Peyer's patch (tissue), 4 donors: ENCODE data around the gene DGKI.

Experiments used
- POLR2A ChIP-seq, 2 donors: fragments of 450-650 bp; IDR thresholded peaks; one replicate each; pipeline ENCODE4 v1.5.1; 2017; ENCODE audit warnings: antibody characterized with exemption in 2 of 2, mild to moderate bottlenecking in 2 of 2, moderate library complexity in 2 of 2
- TF ChIP-seq, protein P1 (sequence below), 6 experiments: fragments of 450-650 bp in 4 of 6; fragments of 200-600 bp in 2 of 6; sonication (generic) in 1 of 6; IDR thresholded peaks; one replicate each; pipeline ENCODE4 v1.5.1; 2017 to 2019; ENCODE audit warnings: antibody characterized with exemption in 6 of 6, mild to moderate bottlenecking in 3 of 6, moderate library complexity in 1 of 6

DNA sequence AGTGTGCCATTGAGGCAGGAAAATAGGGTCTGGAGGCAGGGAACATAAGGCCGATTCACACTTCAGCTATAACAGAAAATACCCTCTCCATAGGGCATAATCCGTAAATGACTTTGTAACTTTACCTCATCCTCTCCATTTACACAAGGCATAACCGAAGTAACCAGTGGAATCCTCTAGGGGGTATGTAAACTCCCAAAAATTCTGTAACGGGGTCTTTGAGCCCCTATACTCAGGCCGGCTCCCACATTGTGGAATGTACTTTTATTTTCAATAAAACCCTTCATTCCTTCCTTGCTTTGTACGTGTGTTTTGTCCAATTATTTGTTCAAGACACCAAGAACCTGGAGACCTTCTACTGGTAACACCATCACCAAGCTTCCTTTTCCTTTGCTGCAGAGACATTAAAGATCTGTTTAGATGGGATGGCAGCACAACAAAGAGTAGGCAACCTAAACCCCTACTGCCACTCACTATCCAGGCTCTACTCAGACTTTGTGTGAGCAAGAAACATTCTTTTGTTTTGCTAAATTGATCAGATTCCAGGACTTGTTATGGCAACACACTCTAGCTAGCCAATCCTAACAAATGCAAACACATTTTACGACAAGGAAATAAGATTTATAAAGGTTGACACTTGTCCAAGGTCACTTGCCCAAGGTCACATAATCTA lies 99.3 kb downstream of the DGKI start:
- TF ChIP-seq POLR2A (IDR thresholded peaks at IDR 0.05) = no peak
- TF ChIP-seq, protein P1, sequence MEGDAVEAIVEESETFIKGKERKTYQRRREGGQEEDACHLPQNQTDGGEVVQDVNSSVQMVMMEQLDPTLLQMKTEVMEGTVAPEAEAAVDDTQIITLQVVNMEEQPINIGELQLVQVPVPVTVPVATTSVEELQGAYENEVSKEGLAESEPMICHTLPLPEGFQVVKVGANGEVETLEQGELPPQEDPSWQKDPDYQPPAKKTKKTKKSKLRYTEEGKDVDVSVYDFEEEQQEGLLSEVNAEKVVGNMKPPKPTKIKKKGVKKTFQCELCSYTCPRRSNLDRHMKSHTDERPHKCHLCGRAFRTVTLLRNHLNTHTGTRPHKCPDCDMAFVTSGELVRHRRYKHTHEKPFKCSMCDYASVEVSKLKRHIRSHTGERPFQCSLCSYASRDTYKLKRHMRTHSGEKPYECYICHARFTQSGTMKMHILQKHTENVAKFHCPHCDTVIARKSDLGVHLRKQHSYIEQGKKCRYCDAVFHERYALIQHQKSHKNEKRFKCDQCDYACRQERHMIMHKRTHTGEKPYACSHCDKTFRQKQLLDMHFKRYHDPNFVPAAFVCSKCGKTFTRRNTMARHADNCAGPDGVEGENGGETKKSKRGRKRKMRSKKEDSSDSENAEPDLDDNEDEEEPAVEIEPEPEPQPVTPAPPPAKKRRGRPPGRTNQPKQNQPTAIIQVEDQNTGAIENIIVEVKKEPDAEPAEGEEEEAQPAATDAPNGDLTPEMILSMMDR (IDR thresholded peaks at IDR 0.05) = no peak
